NT2/D1 (cell line): ENCODE data around the gene DOCK11.

ENCODE experiments used
- DNase-seq: peaks from one replicate; pipeline ENCODE4 v3.0.0-alpha.2; 2011; ENCODE audit warnings: low read depth, low spot score
- H3K27me3 ChIP-seq: 2 replicates; pipeline ENCODE4 v1.6.0; 2011; ENCODE audit warnings: mild to moderate bottlenecking; ENCODE audit not compliant: insufficient read length, insufficient read depth
- H3K36me3 ChIP-seq: 2 replicates; pipeline ENCODE4 v1.6.1; 2011; ENCODE audit warnings: mild to moderate bottlenecking, low read length, mixed read lengths; ENCODE audit not compliant: insufficient read depth, insufficient read length
- H3K4me1 ChIP-seq: 2 replicates; pipeline ENCODE4 v1.5.1; 2011; ENCODE audit not compliant: insufficient read depth, insufficient read length
- H3K4me3 ChIP-seq: 2 replicates; pipeline ENCODE4 v1.5.1; 2011; ENCODE audit warnings: low read depth; ENCODE audit not compliant: insufficient read length
- H3K9ac ChIP-seq: 2 replicates; pipeline ENCODE4 v1.6.0; 2011; ENCODE audit warnings: low read depth; ENCODE audit not compliant: insufficient read length
- H3K9me3 ChIP-seq: 2 replicates; pipeline ENCODE4 v1.5.1; 2011; ENCODE audit warnings: mild to moderate bottlenecking, low read length; ENCODE audit not compliant: insufficient read depth
- SUZ12 ChIP-seq: IDR thresholded peaks from 2 replicates; pipeline ENCODE4 v1.6.1; 2011; ENCODE audit not compliant: insufficient read length, insufficient read depth; ENCODE audit errors: extremely low read depth
- YY1 ChIP-seq: IDR thresholded peaks from 2 replicates; pipeline ENCODE4 v1.6.1; 2011; ENCODE audit not compliant: insufficient read length, insufficient read depth
- ZNF274 ChIP-seq: IDR thresholded peaks from 2 replicates; pipeline ENCODE4 v1.6.1; 2011; ENCODE audit warnings: mild to moderate bottlenecking, low read depth, low read length

DOCK11 gene

DNA sequence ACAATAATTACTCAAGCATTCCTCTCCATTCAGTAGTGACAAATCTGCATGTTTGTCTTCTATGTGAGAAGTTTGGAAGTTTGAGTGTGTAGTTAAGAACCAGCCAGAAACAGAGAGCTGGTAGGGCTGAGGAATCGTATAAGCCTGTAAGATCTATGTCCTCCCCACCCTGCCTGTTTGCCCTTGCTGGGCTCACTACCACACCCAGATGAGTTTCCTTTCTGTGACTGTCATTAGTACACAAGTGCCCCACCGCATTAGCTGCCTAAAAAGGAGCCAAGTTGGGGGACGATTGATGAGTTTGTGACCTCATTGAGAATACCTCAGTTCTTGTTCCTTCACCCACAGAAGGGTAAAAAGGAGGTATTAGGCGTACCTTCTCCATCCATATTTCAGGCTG, 28.3 kb downstream of the DOCK11 start:
- H3K9me3 ChIP-seq: no peaks in the 10 kb centered on the region
- no peaks in the 10 kb centered on the region for H3K27me3 ChIP-seq
- H3K36me3 ChIP-seq: no peaks in the 10 kb centered on the region
- H3K4me3 ChIP-seq: no peak overlapping the region
- DNase-seq: no peak
- H3K4me1 ChIP-seq: no peaks in the 10 kb centered on the region
- no peak overlapping the region for H3K9ac ChIP-seq
- no peak for TF ChIP-seq ZNF274
- TF ChIP-seq YY1: no peak
- no peak for TF ChIP-seq SUZ12

DNA sequence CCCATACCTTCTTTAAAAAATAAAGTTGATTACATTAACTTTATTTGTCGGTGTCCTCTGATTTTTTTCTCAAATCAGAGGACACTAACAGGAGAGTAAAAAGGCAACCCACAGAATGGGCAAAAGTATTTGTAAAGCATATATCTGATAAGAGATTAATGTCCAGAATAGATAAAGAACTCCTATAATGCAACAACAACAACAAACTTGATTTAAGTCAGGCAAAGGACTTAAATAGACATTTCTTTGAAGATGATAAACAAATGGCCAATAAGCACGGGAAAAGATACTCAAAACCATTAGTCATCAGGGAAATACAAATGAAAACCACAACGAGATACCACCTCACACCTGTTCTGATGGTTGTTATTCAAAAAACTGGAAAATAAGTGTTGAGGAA, 28.7 kb downstream of the DOCK11 start:
- H3K36me3 ChIP-seq: no peaks in the 10 kb centered on the region
- no peaks in the 10 kb centered on the region for H3K27me3 ChIP-seq
- H3K9ac ChIP-seq: no peak overlapping the region
- TF ChIP-seq ZNF274: no peak
- no peak for TF ChIP-seq YY1
- no peak for TF ChIP-seq SUZ12
- H3K4me1 ChIP-seq: no peaks in the 10 kb centered on the region
- no peaks in the 10 kb centered on the region for H3K9me3 ChIP-seq
- DNase-seq: no peak
- H3K4me3 ChIP-seq: no peak overlapping the region

DNA sequence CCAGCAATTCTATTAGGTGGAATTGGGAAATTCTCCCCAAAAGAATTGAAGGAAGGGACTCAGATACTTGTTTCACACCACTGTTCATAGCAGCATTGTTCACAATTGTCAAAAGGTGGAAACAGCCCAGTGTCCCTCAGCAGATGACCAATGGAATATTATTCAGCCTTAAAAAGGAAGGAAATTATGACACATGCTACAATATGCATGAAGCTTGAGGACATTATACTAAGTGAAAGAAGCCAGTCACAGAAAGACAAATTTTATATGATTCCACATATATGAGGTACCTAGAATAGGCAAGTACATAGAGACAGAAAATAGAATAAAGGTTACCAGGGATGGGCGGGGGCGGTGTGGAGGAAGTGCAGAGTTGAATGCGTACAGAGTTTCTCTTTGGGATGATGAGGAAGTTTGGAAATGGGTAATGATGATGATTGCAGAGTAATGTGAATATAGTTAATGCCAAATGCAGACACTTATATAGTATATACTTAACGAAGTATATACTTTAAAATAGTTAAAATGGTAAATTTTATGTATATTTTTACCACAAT, 29.6 kb downstream of the DOCK11 start:
- H3K9me3 ChIP-seq: no peaks in the 10 kb centered on the region
- no peak for DNase-seq
- no peak overlapping the region for H3K4me3 ChIP-seq
- no peak overlapping the region for H3K9ac ChIP-seq
- H3K27me3 ChIP-seq: no peaks in the 10 kb centered on the region
- no peaks in the 10 kb centered on the region for H3K4me1 ChIP-seq
- H3K36me3 ChIP-seq: no peaks in the 10 kb centered on the region
- TF ChIP-seq SUZ12: no peak
- no peak for TF ChIP-seq ZNF274
- TF ChIP-seq YY1: no peak

DNA sequence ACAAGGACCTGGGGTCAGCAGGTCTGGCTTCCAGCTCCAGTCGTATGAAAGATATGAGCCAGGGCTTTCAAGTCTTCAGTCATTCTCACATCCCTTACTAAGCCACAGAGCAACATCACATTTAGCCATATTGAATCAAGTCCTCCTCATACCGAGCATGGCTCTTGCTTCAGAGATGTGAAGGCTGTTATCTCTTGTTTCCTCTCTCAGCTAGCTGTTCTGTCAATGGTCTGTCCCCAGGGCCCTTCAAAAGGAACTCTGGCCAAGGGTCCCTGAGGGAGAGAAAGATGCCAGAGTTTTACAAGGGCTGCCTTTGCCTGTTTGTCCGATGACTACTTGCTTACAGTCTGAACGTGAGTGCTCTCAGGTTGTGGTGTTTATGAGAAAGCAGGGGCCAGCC, 30.5 kb downstream of the DOCK11 start:
- Histone ChIP-seq H3K4me3 (no peak overlapping the region), H3K9ac (no peak overlapping the region), H3K36me3 (no peaks in the 10 kb centered on the region), H3K4me1 (no peaks in the 10 kb centered on the region), H3K27me3 (no peaks in the 10 kb centered on the region), H3K9me3 (no peaks in the 10 kb centered on the region)
- DNase-seq: no peak
- TF ChIP-seq YY1 (no peak), SUZ12 (no peak), ZNF274 (no peak)

DNA sequence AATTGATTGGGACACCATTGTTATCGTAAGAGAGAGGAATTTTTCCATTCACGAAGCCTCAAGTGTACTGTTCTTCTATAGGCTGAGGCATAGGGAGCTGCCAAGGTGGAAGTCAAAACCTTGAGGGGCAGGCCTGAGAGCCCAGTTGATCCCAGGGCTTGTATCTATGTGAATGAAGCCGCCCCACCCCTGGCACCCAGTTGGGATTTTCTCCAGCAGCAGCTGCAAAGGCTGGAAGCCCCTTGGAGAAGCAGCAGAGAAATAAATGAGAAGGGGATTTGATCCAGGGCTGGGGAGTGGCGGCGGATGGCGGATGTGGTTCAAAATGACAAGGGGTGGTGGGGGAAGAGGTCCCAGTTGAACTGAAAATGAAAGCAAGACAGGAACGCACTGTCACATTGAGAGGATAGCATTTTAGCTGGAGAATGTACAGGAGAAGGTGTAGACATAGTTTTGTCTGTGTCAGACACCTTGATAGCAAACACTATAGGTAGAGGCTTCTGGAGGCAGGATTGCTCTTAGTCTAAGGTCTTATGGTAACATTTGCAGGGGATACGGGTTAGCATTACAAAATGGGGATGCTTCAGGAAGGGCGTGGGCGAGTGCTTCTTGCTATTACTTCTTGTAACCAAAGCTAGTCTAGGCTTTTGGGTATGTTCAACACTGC, 32.6 kb downstream of the DOCK11 start:
- Histone ChIP-seq H3K27me3 (no peaks in the 10 kb centered on the region), H3K4me3 (no peak overlapping the region), H3K9ac (no peak overlapping the region), H3K9me3 (no peaks in the 10 kb centered on the region), H3K4me1 (no peaks in the 10 kb centered on the region), H3K36me3 (no peaks in the 10 kb centered on the region)
- DNase-seq: no peak
- TF ChIP-seq ZNF274 (no peak), YY1 (no peak), SUZ12 (no peak)

DNA sequence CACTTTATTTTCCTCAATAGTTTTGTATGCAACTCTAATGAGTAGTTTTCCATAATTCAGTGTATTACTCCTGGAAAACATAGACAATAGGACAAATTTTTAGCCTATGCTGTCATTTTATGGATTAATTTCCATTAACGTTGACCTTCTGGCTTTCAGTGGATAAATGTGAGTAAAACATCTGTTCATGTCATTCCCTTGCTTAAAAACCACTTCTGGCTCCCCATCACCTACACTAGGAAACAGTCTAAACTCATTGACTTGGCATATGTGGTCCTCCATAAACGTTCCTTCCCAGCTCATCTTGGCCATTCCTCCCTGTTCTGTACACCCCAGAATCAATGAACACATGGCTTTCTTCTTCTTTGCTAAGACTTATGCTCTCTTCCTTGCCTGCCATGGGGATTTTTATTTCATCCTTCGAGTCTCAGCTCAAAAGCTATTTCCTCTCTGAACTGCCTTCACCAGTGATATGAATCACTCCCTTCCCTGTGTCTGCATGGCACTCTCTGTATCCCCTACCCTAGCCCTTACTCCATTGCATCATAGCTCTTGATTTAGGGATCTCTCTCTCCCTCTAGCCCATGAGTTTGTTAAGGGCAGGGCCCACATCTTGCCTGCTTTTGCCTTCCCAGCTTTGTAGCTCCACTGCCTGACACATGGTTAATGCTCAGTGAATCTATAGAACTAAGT, 34.8 kb downstream of the DOCK11 start:
- DNase-seq: no peak
- H3K9me3 ChIP-seq: no peaks in the 10 kb centered on the region
- no peak overlapping the region for H3K4me3 ChIP-seq
- no peaks in the 10 kb centered on the region for H3K36me3 ChIP-seq
- TF ChIP-seq ZNF274 (no peak), SUZ12 (no peak), YY1 (no peak)
- H3K4me1 ChIP-seq: no peaks in the 10 kb centered on the region
- H3K27me3 ChIP-seq: no peaks in the 10 kb centered on the region
- H3K9ac ChIP-seq: no peak overlapping the region

DNA sequence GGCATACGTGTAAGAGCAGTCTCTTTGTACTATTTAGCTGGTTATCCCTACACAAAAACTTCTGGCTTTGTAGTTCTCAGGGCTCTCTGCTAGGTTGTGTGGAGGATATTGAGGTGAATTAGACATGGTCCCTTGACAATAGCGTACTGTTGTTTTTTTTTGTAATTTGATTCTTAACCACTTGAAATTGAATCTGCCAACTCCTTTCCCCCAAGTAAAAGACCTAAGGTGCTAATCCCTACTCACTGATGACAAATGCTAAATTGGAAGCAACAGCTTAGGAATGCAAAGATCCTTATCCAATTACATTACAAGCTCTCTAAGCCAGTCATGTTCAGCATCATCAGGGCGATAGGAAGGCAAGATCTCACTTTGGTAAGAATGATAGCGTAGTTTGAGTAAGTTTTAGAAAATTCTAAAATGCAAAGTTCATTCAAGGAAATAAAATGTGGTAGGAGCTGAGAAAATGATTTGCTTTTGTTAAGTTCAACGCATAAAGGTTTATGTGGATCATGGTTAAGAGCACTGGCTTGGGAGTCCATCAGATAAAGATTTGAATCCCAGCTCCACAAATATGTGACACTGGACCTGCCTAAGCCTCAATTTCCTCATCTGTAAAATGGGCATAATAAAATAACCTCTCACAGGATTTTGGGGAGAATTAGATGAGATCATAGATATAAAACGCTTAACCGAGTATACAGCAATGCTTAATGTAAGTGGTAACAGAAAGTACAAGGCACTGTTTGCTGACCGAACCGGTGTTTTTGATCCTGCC, 39.3 kb downstream of the DOCK11 start:
- H3K9me3 ChIP-seq: no peaks in the 10 kb centered on the region
- DNase-seq: peak; percentile 20
- no peak overlapping the region for H3K4me3 ChIP-seq
- no peaks in the 10 kb centered on the region for H3K4me1 ChIP-seq
- no peaks in the 10 kb centered on the region for H3K36me3 ChIP-seq
- TF ChIP-seq YY1 (no peak), SUZ12 (no peak), ZNF274 (no peak)
- H3K27me3 ChIP-seq: no peaks in the 10 kb centered on the region
- H3K9ac ChIP-seq: no peak overlapping the region
